GM18498 (cell line): ENCODE results near the gene ADAM19.

Experiments used
- ATAC-seq: cut with Tn5 transposase; IDR thresholded peaks from one replicate; pipeline ENCODE4 v1.9.1; 2021; ENCODE audit warnings: mild to moderate bottlenecking, moderate library complexity; ENCODE audit not compliant: unreplicated experiment

ADAM19 gene

DNA sequence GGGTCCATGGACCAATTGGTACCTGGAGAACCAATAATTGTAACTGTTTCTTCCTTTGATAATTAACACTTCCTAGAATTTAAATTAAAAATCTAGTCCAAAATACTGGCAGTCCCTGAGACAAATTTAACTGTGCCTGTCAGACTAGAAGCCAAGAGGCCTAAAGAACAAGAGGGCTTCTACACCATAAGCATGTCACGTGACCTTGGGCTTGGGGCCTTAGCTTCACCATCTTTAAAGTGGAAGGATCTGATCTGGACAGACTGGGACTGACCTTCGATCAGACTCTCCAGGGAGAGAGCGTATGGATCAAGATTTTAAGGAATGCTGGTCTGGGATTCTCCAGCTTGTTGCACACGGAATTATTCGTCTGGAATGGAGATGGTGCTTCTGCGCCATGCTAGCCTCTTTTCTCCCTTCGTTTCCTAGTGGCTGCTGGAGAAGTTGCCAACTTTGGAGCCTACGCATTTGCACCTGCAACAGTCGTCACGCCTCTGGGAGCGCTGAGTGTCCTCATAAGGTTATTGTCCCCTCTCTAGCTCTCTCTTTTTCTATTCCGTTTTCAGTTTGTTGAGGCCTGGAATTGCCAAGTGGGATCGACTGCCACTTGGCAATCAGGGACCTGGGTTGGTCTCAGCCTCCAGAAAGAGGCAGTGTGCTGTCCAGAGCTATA lies 107.1 kb downstream of the ADAM19 start:
- no peak for ATAC-seq

DNA sequence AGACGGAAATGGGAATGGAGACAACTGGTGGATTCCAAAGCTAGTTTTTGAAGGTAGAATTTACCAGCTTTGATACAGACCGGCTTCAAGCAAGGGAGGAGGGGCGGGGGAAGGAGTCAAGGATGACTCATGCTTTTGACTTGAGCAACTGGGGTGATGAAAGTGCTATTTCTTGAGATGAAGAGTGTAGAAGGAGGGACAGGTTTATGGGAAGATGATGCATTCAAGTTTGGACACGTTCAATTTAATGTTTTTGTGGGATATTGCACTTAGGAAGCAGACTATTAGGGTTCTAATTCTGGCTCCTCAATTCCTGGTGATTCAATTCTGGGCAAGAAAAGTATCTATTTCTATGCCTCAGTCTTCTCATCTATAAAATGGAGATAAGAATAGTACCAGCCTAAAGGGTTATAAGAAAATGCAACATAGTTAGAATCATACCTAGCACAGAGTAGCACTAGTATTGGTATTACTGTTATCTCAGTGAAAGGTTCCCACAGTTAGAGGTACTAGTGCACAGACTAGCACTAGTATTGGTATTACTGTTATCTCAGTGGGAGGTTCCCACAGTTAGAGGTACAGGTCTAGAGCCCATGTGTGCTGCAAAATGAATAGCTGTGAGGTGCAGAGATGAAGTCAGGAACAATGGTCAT lies 110.9 kb downstream of the ADAM19 start:
- peak; percentile 80 for ATAC-seq

DNA sequence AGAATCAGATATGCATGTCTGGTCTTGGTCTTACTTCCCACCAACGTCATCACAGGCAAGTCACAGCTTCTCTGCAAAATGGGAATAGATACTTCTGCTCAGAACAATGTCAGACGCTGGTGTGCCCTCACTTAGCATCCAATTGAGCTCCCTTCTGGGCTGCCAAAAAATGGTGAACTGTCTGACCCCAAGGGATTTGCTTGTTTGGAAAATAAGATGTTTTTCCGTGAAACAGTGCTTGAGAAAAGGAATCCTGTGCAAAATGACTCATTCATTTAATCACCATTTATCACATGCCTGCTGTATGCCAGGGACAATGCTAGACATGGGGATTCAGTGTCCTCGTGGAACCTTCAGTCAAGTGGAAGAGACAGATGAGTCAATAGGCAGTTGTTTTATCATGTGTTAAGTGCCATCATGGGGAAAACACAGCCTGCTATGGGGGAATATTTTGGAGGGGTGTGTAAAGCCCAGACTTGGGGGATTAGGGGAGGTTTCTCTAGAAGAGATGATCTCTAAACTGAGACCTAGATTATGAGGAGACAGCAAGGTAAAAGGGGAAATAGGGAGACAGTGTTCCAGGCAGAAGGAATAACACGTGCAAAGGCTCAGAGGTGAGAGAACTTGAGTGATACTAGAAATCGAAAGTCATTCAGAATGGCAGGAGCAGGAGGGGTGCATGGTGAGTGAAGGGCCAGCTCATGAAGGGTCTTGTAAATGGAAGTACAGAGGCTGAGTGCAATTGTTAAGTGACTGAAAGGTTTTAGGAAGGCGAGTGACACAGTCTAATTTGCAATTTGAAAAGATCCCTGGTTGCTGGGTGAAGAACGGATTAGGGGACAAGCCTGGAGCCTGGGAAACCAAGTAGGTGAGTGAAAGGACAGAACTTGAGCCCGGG lies 111.7 kb downstream of the ADAM19 start:
- no peak for ATAC-seq

DNA sequence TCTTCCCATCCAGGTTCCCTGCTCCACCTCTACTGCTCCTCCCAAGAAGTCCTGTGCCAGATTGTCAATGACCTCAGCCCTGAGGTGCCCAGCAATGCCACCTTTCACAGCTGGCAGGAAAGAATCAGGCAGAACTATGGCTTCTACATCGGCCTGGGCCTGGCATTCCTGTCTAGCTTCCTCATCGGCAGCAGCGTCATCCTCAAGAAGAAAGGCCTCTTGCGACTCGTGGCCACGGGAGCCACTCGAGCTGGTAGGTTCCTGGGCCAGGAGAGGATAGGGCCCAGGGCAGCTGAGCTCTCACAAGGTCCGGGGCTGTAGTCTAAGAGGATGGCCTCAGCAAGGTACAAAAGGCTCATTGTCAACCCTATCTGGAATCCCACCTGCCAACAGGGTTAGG lies 112.5 kb downstream of the ADAM19 start:
- ATAC-seq: no peak

DNA sequence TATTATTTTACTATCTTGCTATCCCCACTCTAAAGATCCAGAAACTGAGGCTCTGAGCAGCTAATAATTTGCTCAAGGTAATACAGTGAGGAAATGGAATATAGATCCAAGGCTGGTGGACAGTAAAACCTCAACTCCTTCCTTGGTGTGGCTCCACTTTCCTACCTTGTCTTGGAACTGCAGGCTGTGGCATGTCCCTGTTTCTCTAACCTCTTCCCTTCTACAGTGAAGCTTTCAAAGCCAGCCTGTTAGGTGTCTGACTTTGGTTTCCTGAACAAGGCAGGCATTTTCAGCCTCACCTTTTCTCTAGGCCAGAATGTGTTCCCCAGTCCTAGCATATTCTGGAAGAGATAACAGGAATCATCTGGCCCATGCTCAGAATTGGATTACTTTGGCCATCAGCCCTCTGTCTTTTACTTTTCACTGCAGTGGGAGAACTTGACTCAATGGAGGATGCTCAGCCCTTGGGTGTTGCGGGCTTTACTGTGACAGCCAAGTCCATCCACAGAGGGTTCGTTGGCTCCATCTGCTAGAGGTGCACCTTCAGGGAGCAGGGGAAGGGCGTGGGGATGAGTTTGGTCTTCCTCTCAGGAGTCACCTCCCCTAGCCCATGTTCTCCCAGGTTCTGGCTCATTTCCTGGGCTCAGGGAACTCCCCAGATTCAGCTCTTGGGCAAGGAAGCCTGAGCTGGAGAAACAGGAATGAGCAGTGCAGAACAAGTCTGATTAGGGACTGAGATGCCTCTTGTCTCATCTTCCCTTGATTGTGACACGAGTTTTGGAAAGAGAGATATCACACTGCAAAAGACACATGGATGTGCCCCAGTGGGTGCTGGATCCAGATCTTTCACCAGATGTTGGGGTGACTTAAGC lies 114.4 kb downstream of the ADAM19 start:
- no peak for ATAC-seq

DNA sequence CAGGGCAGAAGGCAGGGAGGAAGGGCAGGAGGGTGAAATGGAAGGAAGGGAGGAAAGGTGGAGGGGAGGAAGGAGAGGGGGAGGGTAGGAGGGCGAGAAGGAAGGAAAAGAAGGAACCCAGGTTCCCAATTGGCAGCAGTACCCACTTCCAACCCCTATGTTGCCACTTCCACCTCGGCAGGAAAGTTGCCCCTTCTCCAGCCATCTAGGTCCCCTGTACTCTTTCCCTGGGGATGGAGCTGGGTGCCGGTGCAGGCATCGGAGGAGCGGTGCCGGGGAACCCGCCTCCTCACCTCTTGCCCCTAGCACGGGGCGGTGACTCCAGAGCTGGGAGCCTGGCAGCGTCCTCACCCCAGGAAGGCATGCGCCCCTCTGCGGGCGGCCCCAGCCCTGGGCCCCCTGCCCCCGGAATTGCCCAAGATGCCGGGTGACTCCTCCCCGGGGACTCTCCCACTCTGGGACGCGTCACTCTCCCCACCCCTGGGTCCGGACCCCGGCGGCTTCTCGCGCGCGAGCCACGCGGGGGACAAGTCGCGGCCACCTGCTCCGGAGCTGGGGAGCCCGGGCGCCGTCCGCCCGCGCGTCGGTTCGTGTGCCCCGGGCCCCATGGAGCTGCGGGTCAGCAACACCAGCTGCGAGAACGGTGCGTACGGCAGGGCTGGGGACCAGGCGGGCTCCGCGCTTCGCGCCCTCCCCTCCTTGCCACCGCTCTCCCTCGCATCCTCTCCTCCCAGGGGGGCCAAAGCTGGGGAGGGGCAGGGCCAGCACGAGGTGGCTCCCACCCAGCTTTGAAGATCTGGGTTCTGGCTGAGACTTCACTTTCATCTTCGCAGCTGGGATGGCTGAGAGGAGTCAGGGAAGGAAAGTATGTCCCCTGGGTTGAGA lies 115.6 kb downstream of the ADAM19 start, which contains the start of gene NIPAL4:
Gene NIPAL4, plus strand, starts transcription at position 499 of the 885 bp plus-strand sequence. Its CDS starts 108 bp downstream, at position 607.
- ATAC-seq: no peak

DNA sequence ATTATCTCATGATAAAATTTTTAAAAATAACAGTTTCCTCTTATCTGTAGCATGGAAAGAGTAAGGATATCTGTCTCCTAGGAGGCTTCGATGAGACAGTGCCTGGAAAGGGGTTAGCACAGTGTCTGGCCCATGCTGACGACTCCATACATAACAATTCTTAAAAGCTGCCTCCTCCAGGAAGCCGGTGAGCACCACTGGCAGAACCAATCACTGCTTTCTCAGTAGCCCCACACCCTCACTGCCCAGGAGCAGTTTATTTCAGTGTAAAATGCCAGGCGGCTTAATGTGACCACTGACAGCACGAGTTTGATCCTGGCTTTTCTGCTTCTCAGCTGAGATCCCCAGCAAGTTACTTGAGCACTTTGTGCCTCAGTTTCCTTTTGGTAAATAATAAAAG lies 116.7 kb downstream of the ADAM19 start:
- no peak for ATAC-seq

DNA sequence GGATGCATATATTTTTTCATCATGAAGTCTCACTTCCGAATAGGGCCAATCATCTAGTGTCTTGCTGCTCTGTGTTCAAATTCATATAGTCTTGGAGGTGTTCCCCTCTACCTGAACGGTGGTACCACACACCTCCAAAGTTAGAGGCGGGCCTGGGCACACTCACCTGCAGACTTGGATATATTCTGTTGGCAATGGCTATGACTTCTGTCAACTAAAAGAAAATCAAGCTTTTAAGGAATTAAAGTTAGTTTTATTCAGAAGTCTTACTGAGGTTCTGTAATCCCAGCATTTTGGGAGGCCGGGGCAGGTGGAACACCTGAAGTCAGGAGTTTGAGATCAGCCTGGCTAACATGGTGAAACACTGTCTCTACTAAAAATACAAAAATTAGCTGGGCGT lies 118.2 kb downstream of the ADAM19 start:
- no peak for ATAC-seq

DNA sequence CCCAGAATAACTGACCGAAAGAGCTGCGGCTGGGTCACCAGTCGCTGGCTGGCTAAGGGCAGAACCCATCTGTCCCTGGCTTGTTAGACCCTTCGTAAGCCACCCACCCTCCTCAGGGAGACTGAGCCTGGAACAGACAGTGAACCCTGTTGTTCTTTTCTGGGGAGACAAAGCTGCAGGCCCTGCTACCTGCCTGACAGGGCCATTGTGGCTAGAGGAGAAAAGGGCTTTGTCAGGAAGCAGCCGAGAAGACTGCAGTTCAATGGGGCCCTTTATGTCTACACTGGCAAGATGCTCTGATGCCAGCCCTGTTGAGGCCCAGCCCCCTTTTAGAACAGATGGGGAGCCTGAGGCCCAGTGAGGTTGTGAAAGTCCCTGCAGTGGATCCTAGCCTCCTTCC lies 119.3 kb downstream of the ADAM19 start:
- no peak for ATAC-seq

DNA sequence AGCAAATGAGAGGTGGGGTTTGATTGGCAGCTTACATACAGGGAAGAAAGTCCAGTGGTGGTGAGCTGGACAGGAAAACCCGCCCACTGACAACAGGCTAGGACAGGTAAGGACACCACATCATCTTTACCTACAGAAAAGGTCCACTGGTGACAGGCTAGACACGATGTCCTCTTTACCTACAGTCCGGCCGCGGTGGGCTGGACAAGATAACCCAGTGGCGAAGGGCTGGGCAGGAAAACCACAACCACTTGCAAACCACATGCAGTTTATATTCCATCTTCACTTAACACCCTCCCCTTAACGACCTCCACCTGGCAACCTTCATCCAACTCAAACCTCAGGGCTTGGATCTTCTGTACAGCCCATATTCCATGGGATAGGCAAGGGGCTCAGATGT lies 120.5 kb downstream of the ADAM19 start:
- no peak for ATAC-seq

DNA sequence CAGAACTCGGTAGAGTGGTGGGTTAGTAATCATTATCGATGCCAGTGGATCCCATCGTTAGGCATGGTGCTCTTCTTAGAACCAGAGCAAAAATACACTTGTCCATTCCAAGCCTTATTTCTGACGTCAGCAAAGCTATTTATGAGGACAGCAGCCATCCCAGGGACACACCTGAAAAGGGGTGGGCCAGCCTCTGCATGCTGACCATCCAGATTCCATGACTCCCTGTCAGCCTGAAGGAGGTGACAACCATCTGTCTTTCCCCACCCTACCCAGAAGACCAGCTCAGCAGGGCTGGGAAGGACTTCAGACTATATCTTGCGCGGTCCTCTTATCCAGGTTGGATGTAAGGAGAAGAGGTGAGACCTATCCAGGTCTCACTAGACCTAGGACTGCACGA lies 121.3 kb downstream of the ADAM19 start:
- ATAC-seq: no peak

DNA sequence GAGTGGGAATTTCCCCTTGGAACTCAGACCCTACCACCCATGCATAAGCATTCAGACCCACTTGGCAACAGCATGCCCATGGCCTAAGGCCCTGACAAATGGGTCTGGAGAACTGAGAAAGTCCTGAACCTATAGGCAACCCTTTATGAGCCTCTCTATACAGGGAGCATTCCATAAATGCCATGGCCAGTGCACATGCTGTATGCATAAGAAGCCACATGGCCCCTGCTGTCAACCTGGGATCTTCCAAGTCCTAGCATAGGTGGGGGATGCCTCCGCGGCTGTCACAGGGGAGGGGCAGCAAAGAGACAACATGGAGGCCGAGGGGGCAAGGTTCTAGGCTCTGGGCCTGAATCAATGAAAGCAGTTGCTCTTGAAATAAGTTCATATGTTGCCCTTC lies 123.8 kb downstream of the ADAM19 start:
- no peak for ATAC-seq

DNA sequence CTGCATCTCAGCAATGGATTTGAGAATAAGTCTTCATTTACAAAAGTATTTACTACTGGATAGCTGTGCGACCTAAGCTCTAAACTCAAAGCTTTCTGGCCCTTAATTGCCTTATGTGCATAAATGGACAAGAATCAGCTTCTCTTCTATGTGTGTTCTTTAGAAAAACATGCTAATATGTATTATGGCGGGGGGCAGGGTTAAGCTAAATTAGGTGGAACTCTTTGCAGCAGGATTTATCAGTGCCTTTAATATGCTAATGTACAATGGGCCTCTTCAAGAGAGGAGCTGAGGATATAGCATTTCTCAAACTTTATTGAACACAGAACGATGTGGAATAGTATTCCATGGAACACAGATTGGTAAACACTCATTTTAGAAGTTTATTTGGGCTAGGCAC lies 125.6 kb downstream of the ADAM19 start:
- ATAC-seq: no peak

DNA sequence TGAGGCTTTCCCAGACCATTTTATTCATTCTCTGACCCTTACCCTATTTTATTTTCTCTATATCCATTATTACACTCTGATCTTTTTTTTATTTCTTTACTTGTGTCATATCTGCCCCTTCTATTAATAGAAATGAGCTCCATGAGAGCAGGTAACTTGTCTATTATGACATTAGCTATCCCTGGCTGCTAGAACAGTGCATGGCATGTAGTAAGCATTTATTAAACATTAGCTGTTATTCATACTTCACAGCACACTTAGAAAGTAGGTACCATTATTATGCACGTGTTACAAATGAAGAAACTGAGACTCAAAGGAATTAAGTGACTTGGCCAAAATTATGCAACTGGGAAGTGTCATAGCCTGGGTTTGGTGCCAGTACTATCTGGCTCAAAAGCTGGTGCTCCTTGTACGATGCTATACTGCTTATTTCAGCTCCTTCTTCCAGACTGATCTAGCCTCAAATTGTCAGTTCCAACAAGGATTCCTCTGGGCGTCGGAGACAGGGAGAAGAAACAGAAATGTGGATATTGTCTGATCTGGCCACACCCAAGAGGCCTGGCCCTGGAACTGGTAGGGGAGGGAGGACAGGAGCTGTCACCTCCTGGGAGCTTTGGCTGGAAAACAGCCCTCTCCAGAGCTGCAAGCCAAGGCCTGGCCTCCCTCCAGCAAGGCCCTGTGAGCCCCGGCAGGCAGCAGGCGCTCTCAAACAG lies 126.4 kb downstream of the ADAM19 start:
- ATAC-seq: no peak

DNA sequence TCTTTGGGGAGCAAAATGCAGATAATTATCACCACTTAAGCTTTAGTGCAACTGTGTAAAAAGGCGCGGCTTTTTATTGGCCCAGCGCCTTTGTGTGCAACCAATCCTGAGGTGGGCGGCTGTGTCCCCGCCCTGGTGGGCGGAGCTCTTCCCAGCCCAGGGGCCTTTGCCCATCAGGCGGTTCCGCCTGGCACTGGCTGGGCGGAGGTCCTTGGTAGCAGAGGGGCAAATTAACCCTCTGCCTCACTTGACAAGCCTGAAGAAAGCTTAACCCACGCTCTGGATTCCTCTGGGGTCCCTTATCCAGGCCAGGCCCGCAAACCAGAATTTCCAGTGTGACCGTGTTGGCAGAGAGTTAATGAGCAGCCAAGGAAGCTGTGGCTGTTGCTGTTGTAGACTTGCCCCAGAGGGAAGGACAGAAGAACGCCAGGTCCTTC lies 128.4 kb downstream of the ADAM19 start:
- ATAC-seq: no peak

DNA sequence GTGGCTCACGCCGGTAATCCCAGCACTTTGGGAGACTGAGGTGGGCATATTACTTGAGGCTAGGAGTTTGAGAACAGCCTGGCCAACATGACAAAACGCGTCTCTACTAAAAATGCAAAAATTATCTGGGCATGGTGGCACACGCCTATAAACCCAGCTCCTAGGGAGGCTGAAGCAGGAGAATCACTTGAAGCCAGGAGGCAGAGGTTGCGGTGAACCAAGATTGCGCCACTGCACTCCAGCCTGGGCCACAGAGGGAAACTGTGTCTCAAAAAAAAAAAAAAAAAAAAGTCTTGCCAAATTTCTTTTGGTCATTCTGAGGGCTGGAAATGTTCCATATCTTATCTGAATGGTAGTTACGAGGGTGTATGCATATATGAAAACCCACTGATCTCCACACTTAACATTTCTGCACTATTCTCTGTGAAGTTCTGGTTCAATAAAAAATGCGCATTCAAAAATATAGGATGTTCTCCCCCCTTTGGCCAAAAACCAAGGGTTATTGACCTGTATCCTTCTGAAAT lies 129.1 kb downstream of the ADAM19 start:
- no peak for ATAC-seq

DNA sequence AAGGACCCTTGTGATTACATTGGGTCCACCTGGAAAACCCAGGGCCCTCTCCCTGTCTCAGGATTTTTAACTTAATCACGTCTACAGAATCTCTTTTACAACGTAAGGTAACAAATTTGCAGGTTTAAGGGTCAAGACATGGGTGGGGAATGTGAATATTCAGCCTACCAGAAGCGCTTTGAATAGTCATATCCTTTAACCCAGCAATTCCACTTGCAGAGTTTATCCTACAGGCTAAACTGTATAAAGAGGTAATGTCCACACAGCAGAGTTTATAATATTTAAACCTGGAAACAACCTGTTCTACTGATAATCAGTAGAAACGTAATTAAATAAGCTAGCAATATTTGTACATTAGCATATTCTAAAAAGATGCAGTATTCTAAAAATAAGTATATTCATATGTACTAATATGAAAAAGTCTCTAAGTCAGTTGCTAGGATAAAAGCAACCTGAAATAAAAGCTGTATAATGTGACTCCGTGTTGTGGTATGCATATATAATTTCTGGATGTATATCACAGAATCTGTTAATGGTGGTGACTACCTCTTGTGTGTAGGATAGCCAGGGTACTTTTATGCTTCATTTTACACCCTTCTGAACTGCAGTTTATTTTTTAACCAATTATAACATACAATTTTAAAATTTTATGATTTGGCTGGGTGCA lies 129.7 kb downstream of the ADAM19 start:
- ATAC-seq: no peak

DNA sequence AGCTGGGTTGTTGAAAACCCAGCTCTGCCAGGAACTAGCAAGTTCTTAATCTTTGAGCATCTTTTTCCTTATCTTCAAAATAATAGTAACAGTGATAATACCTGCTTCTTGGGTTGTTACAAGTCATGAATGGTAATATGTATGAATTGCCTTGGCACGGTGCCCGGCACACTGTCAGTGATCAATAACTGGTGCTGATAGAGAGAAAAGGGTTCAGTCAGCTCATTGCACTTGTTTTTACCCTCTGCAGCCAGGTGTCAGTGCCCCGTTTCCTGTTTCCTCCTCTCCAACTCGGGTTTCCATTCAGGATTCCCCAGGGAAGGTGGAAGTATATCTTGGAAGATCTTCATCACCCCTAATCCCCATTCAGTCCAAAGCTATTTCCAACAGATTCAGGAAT lies 131.4 kb downstream of the ADAM19 start:
- no peak for ATAC-seq
